Neural progenitor cell (in vitro differentiated cells): ENCODE results near the gene DPH5.

Source experiments
- CTCF ChIP-seq: fragments of 200-600 bp; sonication (generic); IDR thresholded peaks from 2 replicates; pipeline ENCODE4 v1.5.1; 2017; ENCODE audit warnings: antibody characterized with exemption, mild to moderate bottlenecking
- EZH2phosphoT487 ChIP-seq: fragments of 200-600 bp; sonication (generic); IDR thresholded peaks from 2 replicates; pipeline ENCODE4 v1.6.1; 2017; ENCODE audit warnings: antibody characterized with exemption

DNA sequence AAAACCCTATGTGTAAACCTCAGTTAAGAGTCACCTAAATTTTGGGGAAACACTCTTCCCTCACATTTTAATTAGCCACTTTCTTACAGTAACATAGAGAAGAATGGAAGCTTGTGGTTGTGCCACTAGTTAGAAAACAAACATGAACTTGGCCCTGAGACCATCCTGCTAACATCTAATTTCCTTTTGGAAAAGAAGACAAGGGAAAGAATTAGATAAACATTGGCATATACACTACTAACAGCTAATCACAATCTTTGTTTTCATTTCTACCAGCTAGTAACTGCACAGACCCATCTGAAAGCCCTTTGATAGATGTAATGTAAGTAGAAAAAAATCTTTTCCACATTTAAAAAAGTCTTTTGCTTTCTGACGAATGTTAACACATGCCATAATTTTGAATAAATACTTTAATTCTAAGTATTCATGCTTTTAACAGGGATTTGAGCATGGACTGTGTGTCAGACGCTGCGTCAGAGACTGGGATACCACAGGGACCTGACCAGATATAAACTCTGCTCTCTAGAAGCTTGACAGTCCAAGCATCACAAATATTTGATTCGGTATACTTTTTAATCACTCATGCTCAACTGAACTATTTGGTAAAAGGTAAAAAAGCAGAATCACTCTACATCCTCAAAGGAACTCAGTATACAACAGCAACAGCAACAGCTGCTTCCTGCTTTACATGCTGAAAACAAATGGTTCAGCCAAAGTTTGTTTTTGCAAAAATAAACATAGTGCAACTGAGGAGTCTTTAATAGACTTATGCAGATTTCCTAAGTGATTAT, 30.2 kb downstream of the DPH5 start:
- TF ChIP-seq CTCF (no peak), EZH2phosphoT487 (no peak)
